Measurements from ENCODE around the gene KLHL24. TPM values are rescaled to one million over a fixed set of nuclear protein-coding genes. Genes with fewer than 3 reads are reported as not detected.
"Not testable (repeated sequence)": the region's sequence is repeated elsewhere in the genome, so short reads cannot be mapped to it uniquely, and the experiment has no call there.

Gene KLHL24
- total RNA-seq, 4 donors from 2014 or later, result 47.2 to 99.5 (median 80.3) TPM

- TF ChIP-seq CTCF (IDR thresholded peaks at IDR 0.05), result no peak
- no peak for DNase-seq (ENCODE audit: low spot score)
- no peak for ATAC-seq (ENCODE audit: low FRiP score)
Measured at GRCh38 chr3:183620252-183620628, 15.2 kb upstream of the KLHL24 start.

- not testable (repeated sequence) for ATAC-seq (ENCODE audit: low FRiP score)
Measured at GRCh38 chr3:183622473-183622872, 12.9 kb upstream of the KLHL24 start.

GRCh38 chr3:183626877-183627594 is 8.4 kb upstream of the KLHL24 start:
- DNase-seq (ENCODE audit: low spot score) (no peak), ATAC-seq (ENCODE audit: low FRiP score) (no peak)
- no peak for TF ChIP-seq CTCF (IDR thresholded peaks at IDR 0.05)

More at GRCh38 chr3:183622473-183622872, 12.9 kb upstream of the KLHL24 start:
- not testable (repeated sequence) for DNase-seq (ENCODE audit: low spot score)

- TF ChIP-seq CTCF (IDR thresholded peaks at IDR 0.05), result no peak
- no peak for ATAC-seq (ENCODE audit: low FRiP score)
- DNase-seq (ENCODE audit: low spot score), result no peak
Measured at GRCh38 chr3:183629546-183630301, 5.7 kb upstream of the KLHL24 start.

GRCh38 chr3:183631715-183632114 is 3.7 kb upstream of the KLHL24 start:
- DNase-seq (ENCODE audit: low spot score) (no peak), ATAC-seq (ENCODE audit: low FRiP score) (no peak)
- no peak for TF ChIP-seq CTCF (IDR thresholded peaks at IDR 0.05)

- DNase-seq (ENCODE audit: low spot score); ATAC-seq (ENCODE audit: low FRiP score): not testable (repeated sequence)
Measured at GRCh38 chr3:183632725-183633124, 2.7 kb upstream of the KLHL24 start.

- no peak for ATAC-seq (ENCODE audit: low FRiP score)
- TF ChIP-seq CTCF (IDR thresholded peaks at IDR 0.05), result no peak
- DNase-seq (ENCODE audit: low spot score), result no peak
Measured at GRCh38 chr3:183634707-183635106, 716 bp upstream of the KLHL24 start.

GRCh38 chr3:183635107-183635430 is 354 bp upstream of the KLHL24 start:
- ATAC-seq (ENCODE audit: low FRiP score), result no peak

More at GRCh38 chr3:183635107-183635430, 354 bp upstream of the KLHL24 start:
- no peak for DNase-seq (ENCODE audit: low spot score)
- no peak for TF ChIP-seq CTCF (IDR thresholded peaks at IDR 0.05)

Data from omental fat pad (tissue), 4 donors.